Activated T-cell treated with anti-CD3 and anti-CD28 coated beads, Interleukin-2, amount 50 U/mL, for 72 hours (primary cell): Measurements from ENCODE around the gene CTSE. TPM values are rescaled to one million over a fixed set of nuclear protein-coding genes. Genes with fewer than 3 reads are reported as not detected.

Source experiments
- ATAC-seq, 2 donors: fragments of 150-1000 bp; cut with Tn5 transposase; replicated peaks in 1 of 2; 2 replicates each; pipeline ENCODE4 v1.10.0; 2021; ENCODE audit warnings: moderate library complexity in 2 of 2, mild to moderate bottlenecking in 1 of 2
- DNase-seq, 2 donors: peaks; one replicate each; pipeline ENCODE4 v3.0.0; 2021 to 2022; ENCODE audit warnings: mixed read lengths in 1 of 2
- H3K27ac Mint-ChIP-seq: one replicate; pipeline ENCODE4 v1.8.0; 2022; ENCODE audit warnings: mild to moderate bottlenecking, moderate library complexity, mixed read lengths
- H3K27me3 Mint-ChIP-seq: one replicate; pipeline ENCODE4 v1.8.0; 2022; ENCODE audit warnings: low read depth, mixed read lengths
- H3K36me3 Mint-ChIP-seq, 2 donors: one replicate each; pipeline ENCODE4 v1.8.0; 2022; ENCODE audit warnings: mixed read lengths in 2 of 2, mild to moderate bottlenecking in 1 of 2; ENCODE audit not compliant: insufficient read depth in 2 of 2
- H3K4me1 Mint-ChIP-seq: one replicate; pipeline ENCODE4 v1.8.0; 2022; ENCODE audit warnings: low read depth, mixed read lengths
- H3K4me3 Mint-ChIP-seq, 2 donors: one replicate each; pipeline ENCODE4 v1.8.0; 2022; ENCODE audit warnings: mild to moderate bottlenecking in 2 of 2, mixed read lengths in 2 of 2, moderate library complexity in 2 of 2
- H3K9me3 Mint-ChIP-seq, 2 donors: one replicate each; pipeline ENCODE4 v1.8.0; 2022; ENCODE audit warnings: mixed read lengths in 2 of 2
- total RNA-seq, 2 donors: library from RNA; stranded (reverse); gene quantifications; one replicate each; pipeline ENCODE4 v1.2.3, GENCODE V29; 2022

Gene CTSE
- total RNA-seq, 2 donors from 2014 or later, result not detected

- H3K9me3 Mint-ChIP-seq, result no peaks in the 10 kb centered on the region
- no peaks in the 10 kb centered on the region for H3K36me3 Mint-ChIP-seq
- no peak for ATAC-seq
- peaks cover 8% of the 10 kb centered on the region for H3K4me1 Mint-ChIP-seq
- H3K4me3 Mint-ChIP-seq, result no peak overlapping the region
- H3K27me3 Mint-ChIP-seq, result peaks cover 20% of the 10 kb centered on the region
- no peak overlapping the region for H3K27ac Mint-ChIP-seq
- DNase-seq, result no peak
Measured at GRCh38 chr1:206021008-206021625, 2.6 kb downstream of the CTSE start.

- DNase-seq, result no peak
- Mint-ChIP-seq H3K27ac (no peak overlapping the region), H3K4me3 (no peak overlapping the region), H3K9me3 (no peaks in the 10 kb centered on the region), H3K4me1 (peaks cover 8% of the 10 kb centered on the region), H3K27me3 (peaks cover 16% of the 10 kb centered on the region), H3K36me3 (no peaks in the 10 kb centered on the region)
- no peak for ATAC-seq
Measured at GRCh38 chr1:206020393-206021007, 3.2 kb downstream of the CTSE start.

- Mint-ChIP-seq H3K27ac (no peak overlapping the region), H3K36me3 (no peaks in the 10 kb centered on the region), H3K9me3 (no peaks in the 10 kb centered on the region), H3K4me3 (no peak overlapping the region), H3K27me3 (peaks cover 6% of the 10 kb centered on the region), H3K4me1 (peaks cover 23% of the 10 kb centered on the region)
- ATAC-seq, result no peak
- DNase-seq, result no peak
Measured at GRCh38 chr1:206015071-206015470, 8.6 kb downstream of the CTSE start.

- no peaks in the 10 kb centered on the region for H3K9me3 Mint-ChIP-seq
- no peak for DNase-seq
- H3K4me1 Mint-ChIP-seq, result peaks cover 23% of the 10 kb centered on the region
- no peak overlapping the region for H3K27ac Mint-ChIP-seq
- H3K4me3 Mint-ChIP-seq, result no peak overlapping the region
- no peaks in the 10 kb centered on the region for H3K36me3 Mint-ChIP-seq
- ATAC-seq, result no peak
- peaks cover 6% of the 10 kb centered on the region for H3K27me3 Mint-ChIP-seq
Measured at GRCh38 chr1:206014601-206015000, 9.1 kb downstream of the CTSE start.

- Mint-ChIP-seq H3K9me3 (no peaks in the 10 kb centered on the region), H3K27ac (no peak overlapping the region), H3K4me3 (no peak overlapping the region), H3K36me3 (no peaks in the 10 kb centered on the region), H3K27me3 (peaks cover 6% of the 10 kb centered on the region), H3K4me1 (peaks cover 23% of the 10 kb centered on the region)
- DNase-seq (no peak), ATAC-seq (no peak)
Measured at GRCh38 chr1:206013026-206013795, 10.5 kb downstream of the CTSE start.

- Mint-ChIP-seq H3K27me3 (peaks cover 4% of the 10 kb centered on the region), H3K9me3 (no peaks in the 10 kb centered on the region), H3K4me1 (peaks cover 23% of the 10 kb centered on the region), H3K27ac (no peak overlapping the region), H3K4me3 (peak overlapping the region in 1 of 2 donors; percentile 35), H3K36me3 (no peaks in the 10 kb centered on the region)
- DNase-seq (peak; percentile 14 to 16), ATAC-seq (peak; percentile 77 to 84)
Measured at GRCh38 chr1:206012086-206012859, 11.4 kb downstream of the CTSE start.

GRCh38 chr1:206011057-206011456, 12.6 kb downstream of the CTSE start:
- no peak overlapping the region for H3K4me3 Mint-ChIP-seq
- peak in 1 of 2 donors; percentile 11 for DNase-seq
- no peaks in the 10 kb centered on the region for H3K36me3 Mint-ChIP-seq
- peaks cover 11% of the 10 kb centered on the region for H3K27me3 Mint-ChIP-seq
- ATAC-seq, result peak in 1 of 2 donors; percentile 43
- peaks cover 23% of the 10 kb centered on the region for H3K4me1 Mint-ChIP-seq
- H3K27ac Mint-ChIP-seq, result no peak overlapping the region
- H3K9me3 Mint-ChIP-seq, result no peaks in the 10 kb centered on the region

- Mint-ChIP-seq H3K36me3 (no peaks in the 10 kb centered on the region), H3K27me3 (peaks cover 13% of the 10 kb centered on the region), H3K27ac (no peak overlapping the region), H3K4me1 (peaks cover 23% of the 10 kb centered on the region), H3K9me3 (no peaks in the 10 kb centered on the region), H3K4me3 (no peak overlapping the region)
- DNase-seq (no peak), ATAC-seq (no peak)
Measured at GRCh38 chr1:206010060-206010459, 13.6 kb downstream of the CTSE start.

- Mint-ChIP-seq H3K27ac (no peak overlapping the region), H3K36me3 (no peaks in the 10 kb centered on the region), H3K27me3 (peaks cover 27% of the 10 kb centered on the region), H3K4me3 (no peak overlapping the region), H3K9me3 (peaks cover 2 to 6% of the 10 kb centered on the region in 2 donors), H3K4me1 (peaks cover 30% of the 10 kb centered on the region)
- no peak for ATAC-seq
- no peak for DNase-seq
Measured at GRCh38 chr1:206006946-206007345, 16.7 kb downstream of the CTSE start.

GRCh38 chr1:206005778-206006180, 17.9 kb downstream of the CTSE start:
- no peak overlapping the region for H3K4me3 Mint-ChIP-seq
- H3K27ac Mint-ChIP-seq, result no peak overlapping the region
- no peak for DNase-seq
- H3K27me3 Mint-ChIP-seq, result peaks cover 28% of the 10 kb centered on the region
- H3K9me3 Mint-ChIP-seq, result peaks cover 2 to 6% of the 10 kb centered on the region in 2 donors
- peaks cover 30% of the 10 kb centered on the region for H3K4me1 Mint-ChIP-seq
- ATAC-seq, result no peak
- no peaks in the 10 kb centered on the region for H3K36me3 Mint-ChIP-seq

GRCh38 chr1:206005234-206005633, 18.5 kb downstream of the CTSE start:
- no peak for ATAC-seq

GRCh38 chr1:206004826-206005225, 18.9 kb downstream of the CTSE start:
- Mint-ChIP-seq H3K4me1 (peaks cover 29% of the 10 kb centered on the region), H3K4me3 (no peak overlapping the region), H3K9me3 (peaks cover 2 to 6% of the 10 kb centered on the region in 2 donors), H3K36me3 (no peaks in the 10 kb centered on the region), H3K27me3 (peaks cover 28% of the 10 kb centered on the region), H3K27ac (no peak overlapping the region)
- DNase-seq (no peak), ATAC-seq (no peak)

More at GRCh38 chr1:206005234-206005633, 18.5 kb downstream of the CTSE start:
- H3K27ac Mint-ChIP-seq, result no peak overlapping the region
- H3K4me1 Mint-ChIP-seq, result peaks cover 29% of the 10 kb centered on the region
- H3K9me3 Mint-ChIP-seq, result peaks cover 2 to 6% of the 10 kb centered on the region in 2 donors
- no peak for DNase-seq
- no peaks in the 10 kb centered on the region for H3K36me3 Mint-ChIP-seq
- no peak overlapping the region for H3K4me3 Mint-ChIP-seq
- peaks cover 28% of the 10 kb centered on the region for H3K27me3 Mint-ChIP-seq
